ENCODE measurements around the gene RPH3AL. TPM values are rescaled to one million over a fixed set of nuclear protein-coding genes. Genes with fewer than 3 reads are reported as not detected.

RPH3AL gene
- total and polyA plus RNA-seq, 11 donors, result 2.8 to 9.4 (median 6.3) TPM

DNA sequence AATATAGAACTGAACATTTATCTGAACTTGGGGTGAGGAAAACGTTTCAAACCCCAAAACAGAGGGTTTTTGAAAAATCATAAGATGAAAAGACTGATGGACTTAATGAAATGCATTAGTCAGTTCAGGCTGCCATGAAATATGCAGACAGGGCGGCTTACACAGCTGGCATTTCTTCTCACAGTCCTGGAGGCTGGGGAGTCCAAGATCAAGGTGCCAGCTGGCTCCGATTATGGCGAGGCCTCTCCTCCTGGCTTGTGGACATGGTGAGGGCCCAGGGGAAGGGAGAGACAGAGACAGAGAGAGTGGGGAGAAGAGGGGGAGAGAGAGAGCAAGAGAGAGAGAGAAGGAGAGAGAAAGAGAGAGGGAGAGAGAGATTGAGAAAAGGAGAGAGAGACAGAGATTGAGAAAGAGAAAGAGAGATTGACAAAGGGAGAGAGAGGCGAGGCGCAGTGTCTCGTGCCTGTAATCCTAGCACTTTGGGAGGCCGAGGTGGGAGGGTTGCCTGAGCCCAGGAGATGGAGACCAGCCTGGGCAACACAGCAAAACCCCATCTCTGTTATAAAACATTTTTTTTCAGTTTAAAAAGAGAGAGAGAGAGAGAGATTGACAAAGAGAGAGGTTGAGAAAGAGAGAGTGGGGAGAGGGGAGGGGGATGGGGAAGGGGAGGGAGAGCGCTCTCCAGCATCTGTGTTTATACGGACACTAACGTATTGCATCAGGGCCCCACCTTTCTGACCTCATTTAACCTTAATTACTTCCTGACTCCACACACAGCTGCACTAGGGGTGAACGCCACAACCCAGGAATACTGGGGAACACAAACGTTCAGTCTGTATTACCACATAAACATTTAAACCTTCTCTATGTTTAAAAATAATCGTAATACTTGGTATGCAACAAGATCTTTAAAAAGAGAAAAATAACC lies 24.6 kb upstream of the RPH3AL start:
- Histone ChIP-seq H3K36me3 (no peaks in the 10 kb centered on the region), H3K9me3 (no peaks in the 10 kb centered on the region), H3K4me3 (no peak overlapping the region), H3K27me3 (peaks cover 0 to 5% (median 0%) of the 10 kb centered on the region in 9 donors), H3K27ac (peak overlapping the region in 6 of 12 donors; percentile 14 to 68 (median 38)), H3K4me1 (peaks cover 0 to 16% (median 1%) of the 10 kb centered on the region in 12 donors)
- DNase-seq (peak in 3 of 5 donors; percentile 66 to 79 (median 68)), ATAC-seq (peak in 3 of 4 donors; percentile 76 to 83 (median 77))
- TF ChIP-seq POLR2A (IDR thresholded peaks at IDR 0.05), result no peak
- TF ChIP-seq, protein P1, sequence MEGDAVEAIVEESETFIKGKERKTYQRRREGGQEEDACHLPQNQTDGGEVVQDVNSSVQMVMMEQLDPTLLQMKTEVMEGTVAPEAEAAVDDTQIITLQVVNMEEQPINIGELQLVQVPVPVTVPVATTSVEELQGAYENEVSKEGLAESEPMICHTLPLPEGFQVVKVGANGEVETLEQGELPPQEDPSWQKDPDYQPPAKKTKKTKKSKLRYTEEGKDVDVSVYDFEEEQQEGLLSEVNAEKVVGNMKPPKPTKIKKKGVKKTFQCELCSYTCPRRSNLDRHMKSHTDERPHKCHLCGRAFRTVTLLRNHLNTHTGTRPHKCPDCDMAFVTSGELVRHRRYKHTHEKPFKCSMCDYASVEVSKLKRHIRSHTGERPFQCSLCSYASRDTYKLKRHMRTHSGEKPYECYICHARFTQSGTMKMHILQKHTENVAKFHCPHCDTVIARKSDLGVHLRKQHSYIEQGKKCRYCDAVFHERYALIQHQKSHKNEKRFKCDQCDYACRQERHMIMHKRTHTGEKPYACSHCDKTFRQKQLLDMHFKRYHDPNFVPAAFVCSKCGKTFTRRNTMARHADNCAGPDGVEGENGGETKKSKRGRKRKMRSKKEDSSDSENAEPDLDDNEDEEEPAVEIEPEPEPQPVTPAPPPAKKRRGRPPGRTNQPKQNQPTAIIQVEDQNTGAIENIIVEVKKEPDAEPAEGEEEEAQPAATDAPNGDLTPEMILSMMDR (IDR thresholded peaks at IDR 0.05), result no peak
- intact Hi-C loops (cut with DNase I), result loop anchor here in 1 of 10 donors (10.0 kb wide), 1 partner anchor 102 kb away; no protein-coding TSS in a partner anchor
- WGBS, 4 donors, result 52 to 63% (median 61%) methylated on average over 14 of the region's 14 CpGs

GRCh38 chr17:373613-374230 lies 21.1 kb upstream of the RPH3AL start:
- intact Hi-C loops (cut with DNase I), result loop anchor here in 1 of 10 donors (10.0 kb wide), 1 partner anchor 99 kb away; no protein-coding TSS in a partner anchor
- ATAC-seq (peak in 3 of 4 donors; percentile 33 to 59 (median 37)), DNase-seq (peak in 1 of 5 donors; percentile 49)
- H3K4me3 ChIP-seq, result no peak overlapping the region
- H3K27me3 ChIP-seq, result peaks cover 0 to 5% (median 0%) of the 10 kb centered on the region in 9 donors
- no peaks in the 10 kb centered on the region for H3K36me3 ChIP-seq
- no peak overlapping the region for H3K27ac ChIP-seq
- TF ChIP-seq, protein P1 (IDR thresholded peaks at IDR 0.05), result no peak
- no peak for TF ChIP-seq POLR2A (IDR thresholded peaks at IDR 0.05)
- WGBS, 4 donors, result 67 to 79% (median 74%) methylated on average over 7 of the region's 7 CpGs
- H3K9me3 ChIP-seq, result peaks cover 0 to 1% (median under 1%) of the 10 kb centered on the region in 12 donors
- peaks cover 0 to 16% (median 1%) of the 10 kb centered on the region in 12 donors for H3K4me1 ChIP-seq

DNA sequence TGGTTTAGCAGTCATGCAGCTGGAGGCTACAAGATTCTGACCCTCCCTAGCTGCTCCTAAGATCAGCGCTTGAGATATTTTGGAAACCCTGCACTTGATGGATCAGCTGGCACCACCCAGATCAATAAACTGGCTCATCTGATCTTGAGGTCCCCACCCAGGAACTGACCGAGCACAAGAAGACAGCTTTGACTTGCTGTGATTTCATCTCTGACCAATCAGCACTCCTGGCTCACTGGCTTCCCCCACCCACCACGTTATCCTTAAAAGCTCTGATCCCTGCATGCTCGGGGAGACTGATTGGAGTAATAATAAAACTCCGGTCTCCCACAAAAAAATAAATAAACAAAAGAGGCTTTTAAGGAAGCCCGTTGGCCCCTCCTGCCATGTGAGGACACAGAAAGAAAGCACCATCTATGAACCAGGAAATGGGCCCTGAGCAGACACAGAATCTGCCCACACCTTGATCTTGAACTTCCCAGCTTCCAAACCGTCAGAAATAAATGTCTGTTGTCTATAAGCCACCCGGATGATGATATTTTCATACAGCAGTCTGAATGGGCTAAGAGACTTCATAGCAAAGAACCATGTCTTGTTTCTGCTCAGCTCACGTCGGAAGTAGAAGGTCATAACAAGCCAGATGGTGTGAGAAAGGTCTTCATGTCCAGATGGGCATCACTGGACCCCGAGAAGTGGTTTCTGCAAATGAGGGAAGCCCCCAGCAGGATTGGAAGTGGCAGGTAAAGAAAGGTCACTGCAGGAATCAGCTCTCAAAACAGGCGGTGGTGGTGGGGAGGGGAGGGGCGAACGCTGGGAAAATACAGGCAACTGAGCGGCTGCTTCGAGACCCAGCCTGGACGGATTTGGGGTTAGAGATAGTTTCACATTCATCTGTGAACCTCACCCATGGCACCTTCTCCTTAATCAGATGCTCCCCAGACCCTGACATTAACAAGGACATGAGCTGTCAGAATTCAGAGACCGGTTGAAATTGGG lies 19.8 kb upstream of the RPH3AL start:
- 67 to 74% (median 71%) methylated on average over 18 of the region's 18 CpGs for WGBS, 4 donors
- Histone ChIP-seq H3K27ac (peak overlapping the region in 1 of 12 donors; percentile 7), H3K4me1 (peaks cover 0 to 12% (median 0%) of the 10 kb centered on the region in 12 donors), H3K9me3 (peaks cover 0 to 14% (median 7%) of the 10 kb centered on the region in 12 donors), H3K36me3 (no peaks in the 10 kb centered on the region), H3K4me3 (no peak overlapping the region), H3K27me3 (peaks cover 0 to 5% (median 0%) of the 10 kb centered on the region in 9 donors)
- no peak for TF ChIP-seq POLR2A (IDR thresholded peaks at IDR 0.05)
- TF ChIP-seq, protein P1 (IDR thresholded peaks at IDR 0.05), result no peak
- intact Hi-C loops (cut with DNase I), result loop anchor here in 1 of 10 donors (10.0 kb wide), 1 partner anchor 98 kb away; no protein-coding TSS in a partner anchor
- ATAC-seq (no peak), DNase-seq (peak in 1 of 5 donors; percentile 18)
